Right lobe of liver (tissue), 6 donors: ENCODE measurements around the gene EVX1. TPM values are rescaled to one million over a fixed set of nuclear protein-coding genes. Genes with fewer than 3 reads are reported as not detected.
A peak's percentile ranks its signal among the peaks of the same experiment; 100 is the strongest.

Experiments used
- ATAC-seq, 4 donors: fragments of 200-7000 bp; cut with Tn5 transposase; one replicate each; pipeline ENCODE4 v1.9.1; 2020; ENCODE audit warnings: mild to moderate bottlenecking in 4 of 4, moderate library complexity in 4 of 4
- DNase-seq, 3 donors: peaks; one replicate each; pipeline ENCODE4 v3.0.0-alpha.2; 2020
- H3K27ac ChIP-seq, 3 donors: fragments of 200-600 bp; one replicate each; pipeline ENCODE4 v1.8.0; 2022
- H3K27me3 ChIP-seq, 2 donors: fragments of 200-600 bp; one replicate each; pipeline ENCODE4 v1.8.0; 2022
- H3K36me3 ChIP-seq, 4 donors: fragments of 200-600 bp; sonication (generic) in 1 of 4; one replicate each; pipeline versions ENCODE4 v1.5.1 to v1.8.0; 2017 to 2022; ENCODE audit warnings: control low read depth in 1 of 4
- H3K4me1 ChIP-seq, 4 donors: fragments of 200-600 bp; sonication (generic) in 1 of 4; one replicate each; pipeline versions ENCODE4 v1.5.1 to v1.8.0; 2017 to 2022; ENCODE audit warnings: control low read depth in 1 of 4
- H3K4me3 ChIP-seq, 3 donors: fragments of 200-600 bp; one replicate each; pipeline ENCODE4 v1.8.0; 2022
- H3K9me3 ChIP-seq, 4 donors: fragments of 200-600 bp; sonication (generic) in 1 of 4; one replicate each; pipeline versions ENCODE4 v1.5.1 to v1.8.0; 2017 to 2022; ENCODE audit warnings: control low read depth in 1 of 4
- CTCF ChIP-seq, 4 donors: fragments of 200-600 bp in 3 of 4; fragments of 450-650 bp in 1 of 4; IDR thresholded peaks; one replicate each; pipeline versions ENCODE4 v1.5.1 to v1.8.0; 2016 to 2022; ENCODE audit warnings: antibody characterized with exemption in 4 of 4, mild to moderate bottlenecking in 2 of 4
- POLR2A ChIP-seq: fragments of 450-650 bp; IDR thresholded peaks from one replicate; pipeline ENCODE4 v1.6.1; 2017; ENCODE audit warnings: antibody characterized with exemption, mild to moderate bottlenecking
- WGBS: methylation state at CpG from one replicate; pipeline ENCODE4 v1.1.6; 2018; ENCODE audit warnings: low coverage, low lambda C conversion rate; ENCODE audit not compliant: insufficient coverage; ENCODE audit errors: missing lambda C conversion rate; 5-methylcytosine and 5-hydroxymethylcytosine counted together
- intact Hi-C, 2 donors: fragments of 100-400 bp; cut with DNase I; formaldehyde crosslinking; loops; one replicate each; pipeline versions ENCODE4 v1.11.2 to v1.14.1; 2022
- total RNA-seq, 6 experiments: library from RNA; depleted of rRNA in 2 of 6; stranded (reverse); fragments of >200 nt in 2 of 6; fragmentation: NEBNext Ultra II Directional in 3 of 6; extraction: Animal tissue kit (Norgen Biotek cat#: 25700) in 3 of 6; gene quantifications; one replicate each; pipeline versions ENCODE4 v1.1.0 to v1.2.4, GENCODE V29; 2016 to 2023
- donor health status: DM: no; HTN: yes; CAD: no.
- donor health status: DM: no; HTN: no; CAD: no.
- donor health status: DM: no; HTN: no; CAD: no.
- donor health status: DM: no; HTN: yes; CAD: no.
- donor health status: DM: no; HTN: yes; CAD: no.

EVX1 gene
- total RNA-seq, 6 experiments from 2014 or later = not detected

GRCh38 chr7:27283558-27283957 lies 41.0 kb downstream of the EVX1 start:
- no peak overlapping the region for H3K27ac ChIP-seq
- H3K9me3 ChIP-seq = no peaks in the 10 kb centered on the region
- H3K4me3 ChIP-seq = no peak overlapping the region
- intact Hi-C loops = no loop called here
- 66% methylated on average over 3 of the region's 3 CpGs for WGBS
- no peak for ATAC-seq
- no peaks in the 10 kb centered on the region for H3K36me3 ChIP-seq
- no peaks in the 10 kb centered on the region for H3K27me3 ChIP-seq
- no peak for DNase-seq
- no peaks in the 10 kb centered on the region for H3K4me1 ChIP-seq
- TF ChIP-seq POLR2A (no peak), CTCF (IDR thresholded peaks at IDR 0.05) (no peak)

DNA sequence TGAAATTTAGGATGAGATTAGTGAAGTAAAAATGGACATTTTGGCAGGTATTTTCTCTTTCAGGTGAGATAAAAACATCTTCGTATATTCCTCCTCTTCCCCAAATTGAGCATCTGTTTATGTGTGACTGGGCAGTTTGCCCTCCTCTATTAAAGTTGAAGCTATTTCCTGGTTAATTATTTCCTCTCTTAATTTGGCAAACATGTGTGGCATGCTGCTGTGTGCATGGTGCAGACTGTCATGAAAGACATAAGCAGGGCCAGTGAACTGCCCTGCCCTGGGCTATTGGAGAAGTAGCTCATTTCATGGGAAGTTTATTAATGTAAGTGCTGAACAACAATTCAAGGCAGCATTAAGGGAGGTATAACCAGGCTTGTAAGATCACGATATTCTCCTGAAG lies 52.6 kb downstream of the EVX1 start:
- intact Hi-C loops = no loop called here
- DNase-seq = no peak
- ATAC-seq = peak in 2 of 4 donors; percentile 18 to 84

DNA sequence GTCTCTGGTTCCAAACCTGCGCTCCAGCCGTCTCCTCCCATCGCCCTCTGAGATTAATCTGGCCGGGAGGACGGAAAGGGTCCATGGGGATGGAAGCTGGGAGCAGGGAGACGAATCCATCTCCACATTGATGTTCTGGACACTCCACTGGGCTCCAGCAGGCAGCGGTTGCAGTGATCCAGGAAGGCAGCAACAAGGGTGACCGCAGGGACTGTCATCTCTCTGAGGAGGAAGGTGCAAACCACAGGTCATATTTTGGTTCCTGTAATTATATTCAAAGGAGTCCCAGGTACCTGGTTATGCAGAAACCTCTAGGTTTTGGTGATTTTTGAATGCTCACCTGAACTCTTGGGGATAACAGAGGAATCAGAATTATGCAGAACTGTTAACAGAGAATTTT lies 54.8 kb downstream of the EVX1 start:
- Histone ChIP-seq H3K4me3 (no peak overlapping the region), H3K27ac (no peak overlapping the region), H3K36me3 (no peaks in the 10 kb centered on the region), H3K27me3 (no peaks in the 10 kb centered on the region), H3K4me1 (no peaks in the 10 kb centered on the region), H3K9me3 (no peaks in the 10 kb centered on the region)
- WGBS = 47% methylated on average over 8 of the region's 8 CpGs
- TF ChIP-seq POLR2A (no peak), CTCF (IDR thresholded peaks at IDR 0.05) (no peak)
- intact Hi-C loops = no loop called here
- DNase-seq = no peak
- no peak for ATAC-seq

More for the DNA sequence above, 52.6 kb downstream of the EVX1 start:
- H3K9me3 ChIP-seq = no peaks in the 10 kb centered on the region
- 53% methylated on average over 2 of the region's 2 CpGs for WGBS
- H3K36me3 ChIP-seq = no peaks in the 10 kb centered on the region
- H3K27ac ChIP-seq = no peak overlapping the region
- no peaks in the 10 kb centered on the region for H3K4me1 ChIP-seq
- TF ChIP-seq POLR2A (no peak), CTCF (IDR thresholded peaks at IDR 0.05) (no peak)
- H3K4me3 ChIP-seq = no peak overlapping the region
- no peaks in the 10 kb centered on the region for H3K27me3 ChIP-seq

Other genes with a start within 250 kb of the EVX1 start
- gene HOXA1, start 146.8 kb upstream of the EVX1 start, total RNA-seq = under 1 TPM in 5 of 6 experiments, not detected in 1; 0.09 to 0.31 (median 0.17) TPM
- under 1 TPM in 3 of 6 experiments, not detected in 3; 0.16 to 0.19 (median 0.17) TPM for gene HOXA2, start 140.1 kb upstream of the EVX1 start, total RNA-seq
- 1 to 10 TPM in 1 of 6 experiments, under 1 TPM in 4, not detected in 1; 0.55 to 1.6 (median 0.75) TPM for gene HOXA4, start 112.0 kb upstream of the EVX1 start, total RNA-seq
- 1 to 10 TPM in 2 of 6 experiments, under 1 TPM in 4; 0.18 to 1.5 (median 0.65) TPM for gene HOXA5, start 99.1 kb upstream of the EVX1 start, total RNA-seq
- not detected for gene HOXA6, start 95.0 kb upstream of the EVX1 start, total RNA-seq
- gene HOXA3, start 90.2 kb upstream of the EVX1 start, total RNA-seq = under 1 TPM in 4 of 6 experiments, not detected in 2; 0.17 to 0.26 (median 0.25) TPM
- gene HOXA7, start 86.1 kb upstream of the EVX1 start, total RNA-seq = not detected
- gene HOXA9, start 77.3 kb upstream of the EVX1 start, total RNA-seq = under 1 TPM in 1 of 6 experiments, not detected in 5; 0.09 TPM
- not detected for gene HOXA10, start 68.5 kb upstream of the EVX1 start, total RNA-seq
- gene HOXA11, start 57.6 kb upstream of the EVX1 start, total RNA-seq = not detected
- not detected for gene HOXA13, start 42.7 kb upstream of the EVX1 start, total RNA-seq